Karpas-422 (cell line): ENCODE results near the gene CXCL8. TPM values are rescaled to one million over a fixed set of nuclear protein-coding genes. Genes with fewer than 3 reads are reported as not detected.

Source experiments
- DNase-seq: peaks from one replicate; pipeline ENCODE4 v3.0.0-alpha.2; 2015
- H2AFZ ChIP-seq: fragments of 200-600 bp; sonication (generic); 2 replicates; pipeline ENCODE4 v1.6.1; 2014; ENCODE audit warnings: antibody characterized with exemption, low read length, mixed read lengths
- H3K27ac ChIP-seq: fragments of 200-600 bp; sonication (generic); 2 replicates; pipeline ENCODE4 v1.5.1; 2014; ENCODE audit warnings: mild to moderate bottlenecking, low read length, moderate library complexity
- H3K27me3 ChIP-seq: fragments of 200-600 bp; sonication (generic); 2 replicates; pipeline ENCODE4 v1.6.1; 2014; ENCODE audit warnings: low read length, mixed read lengths
- H3K36me3 ChIP-seq: fragments of 200-600 bp; sonication (generic); 2 replicates; pipeline ENCODE4 v1.6.1; 2014; ENCODE audit warnings: low read length, mixed read lengths; ENCODE audit not compliant: insufficient read depth
- H3K4me1 ChIP-seq: fragments of 200-600 bp; sonication (generic); 2 replicates; pipeline ENCODE4 v1.6.1; 2014; ENCODE audit warnings: mild to moderate bottlenecking, low read length, mixed read lengths
- H3K4me2 ChIP-seq: fragments of 200-600 bp; sonication (generic); 2 replicates; pipeline ENCODE4 v1.6.1; 2014; ENCODE audit warnings: low read length, low read depth, mild to moderate bottlenecking; ENCODE audit not compliant: poor library complexity, severe bottlenecking
- H3K4me3 ChIP-seq: fragments of 200-600 bp; sonication (generic); 2 replicates; pipeline ENCODE4 v1.5.1; 2014; ENCODE audit warnings: mild to moderate bottlenecking, antibody characterized with exemption, low read length, mixed read lengths
- H3K79me2 ChIP-seq: fragments of 200-600 bp; sonication (generic); 2 replicates; pipeline ENCODE4 v1.6.1; 2014; ENCODE audit warnings: mild to moderate bottlenecking, low read length, mixed read lengths
- H3K9ac ChIP-seq: fragments of 200-600 bp; sonication (generic); 2 replicates; pipeline ENCODE4 v1.6.0; 2014; ENCODE audit warnings: low read length
- H3K9me2 ChIP-seq: fragments of 200-600 bp; sonication (generic), shearing (Covaris generic); replicated peaks from 2 replicates; pipeline ENCODE4 v1.6.0; 2014; ENCODE audit warnings: mild to moderate bottlenecking, low read length, moderate library complexity; ENCODE audit not compliant: insufficient read depth
- H3K9me3 ChIP-seq: fragments of 300-700, 200-600 bp; sonication (generic); 2 replicates; pipeline ENCODE4 v1.6.1; 2014; ENCODE audit warnings: low read length, mixed read lengths
- H4K20me1 ChIP-seq: fragments of 200-600 bp; sonication (generic); 2 replicates; pipeline ENCODE4 v1.6.1; 2014; ENCODE audit warnings: mild to moderate bottlenecking, antibody characterized with exemption, low read length, low read depth; ENCODE audit not compliant: insufficient read depth
- total RNA-seq: library from RNA; depleted of rRNA; stranded (reverse); fragments of >200 nt; shearing (Covaris generic); gene quantifications from 2 replicates; pipeline ENCODE4 v1.2.3, GENCODE V29; 2014; ENCODE audit warnings: low replicate concordance

Gene CXCL8
- total RNA-seq, 1 experiment from 2014 or later = not detected

GRCh38 chr4:73742490-73743160 is 2.3 kb downstream of the CXCL8 start:
- no peak overlapping the region for H3K4me3 ChIP-seq
- H3K9me3 ChIP-seq = no peaks in the 10 kb centered on the region
- H3K36me3 ChIP-seq = no peaks in the 10 kb centered on the region
- H3K9me2 ChIP-seq = no peaks in the 10 kb centered on the region
- H3K27me3 ChIP-seq = no peaks in the 10 kb centered on the region
- H2AFZ ChIP-seq = no peak overlapping the region
- H3K27ac ChIP-seq = no peak overlapping the region
- H3K9ac ChIP-seq = no peak overlapping the region
- H3K79me2 ChIP-seq = no peaks in the 10 kb centered on the region
- no peaks in the 10 kb centered on the region for H4K20me1 ChIP-seq
- H3K4me2 ChIP-seq = no peak overlapping the region
- H3K4me1 ChIP-seq = no peaks in the 10 kb centered on the region
- DNase-seq = no peak

- H3K9ac ChIP-seq = no peak overlapping the region
- no peaks in the 10 kb centered on the region for H3K9me3 ChIP-seq
- no peak overlapping the region for H3K4me3 ChIP-seq
- no peak overlapping the region for H2AFZ ChIP-seq
- no peaks in the 10 kb centered on the region for H3K79me2 ChIP-seq
- no peaks in the 10 kb centered on the region for H3K27me3 ChIP-seq
- no peak overlapping the region for H3K4me2 ChIP-seq
- H4K20me1 ChIP-seq = no peaks in the 10 kb centered on the region
- no peaks in the 10 kb centered on the region for H3K9me2 ChIP-seq
- H3K4me1 ChIP-seq = no peaks in the 10 kb centered on the region
- no peak overlapping the region for H3K27ac ChIP-seq
- no peak for DNase-seq
- no peaks in the 10 kb centered on the region for H3K36me3 ChIP-seq
These were observed 2.9 kb downstream of the CXCL8 start for GRCh38 chr4:73743281-73743680.

GRCh38 chr4:73743795-73744194 is 3.4 kb downstream of the CXCL8 start:
- Histone ChIP-seq H3K9me2 (no peaks in the 10 kb centered on the region), H3K9me3 (no peaks in the 10 kb centered on the region), H3K27me3 (no peaks in the 10 kb centered on the region), H3K4me1 (no peaks in the 10 kb centered on the region), H3K79me2 (no peaks in the 10 kb centered on the region), H3K36me3 (no peaks in the 10 kb centered on the region), H2AFZ (no peak overlapping the region), H3K27ac (no peak overlapping the region), H3K4me3 (no peak overlapping the region), H3K4me2 (no peak overlapping the region), H3K9ac (no peak overlapping the region), H4K20me1 (no peaks in the 10 kb centered on the region)
- DNase-seq = no peak

- no peaks in the 10 kb centered on the region for H4K20me1 ChIP-seq
- no peaks in the 10 kb centered on the region for H3K27me3 ChIP-seq
- H2AFZ ChIP-seq = no peak overlapping the region
- no peaks in the 10 kb centered on the region for H3K9me2 ChIP-seq
- H3K4me1 ChIP-seq = no peaks in the 10 kb centered on the region
- no peak overlapping the region for H3K4me2 ChIP-seq
- no peaks in the 10 kb centered on the region for H3K9me3 ChIP-seq
- no peak overlapping the region for H3K27ac ChIP-seq
- H3K79me2 ChIP-seq = no peaks in the 10 kb centered on the region
- H3K36me3 ChIP-seq = no peaks in the 10 kb centered on the region
- no peak overlapping the region for H3K9ac ChIP-seq
- H3K4me3 ChIP-seq = no peak overlapping the region
- no peak for DNase-seq
These were observed 3.8 kb downstream of the CXCL8 start for GRCh38 chr4:73744203-73744602.

- Histone ChIP-seq H3K4me2 (no peak overlapping the region), H2AFZ (no peak overlapping the region), H4K20me1 (no peaks in the 10 kb centered on the region), H3K36me3 (no peaks in the 10 kb centered on the region), H3K4me1 (no peaks in the 10 kb centered on the region), H3K9ac (no peak overlapping the region), H3K79me2 (no peaks in the 10 kb centered on the region), H3K9me3 (no peaks in the 10 kb centered on the region), H3K27me3 (no peaks in the 10 kb centered on the region), H3K27ac (no peak overlapping the region), H3K4me3 (no peak overlapping the region), H3K9me2 (no peaks in the 10 kb centered on the region)
- DNase-seq = no peak
These were observed 10.4 kb downstream of the CXCL8 start for GRCh38 chr4:73750730-73751129.

- H2AFZ ChIP-seq = no peak overlapping the region
- DNase-seq = no peak
These were observed 10.8 kb downstream of the CXCL8 start for GRCh38 chr4:73751166-73751565.

GRCh38 chr4:73751830-73752229 is 11.5 kb downstream of the CXCL8 start:
- Histone ChIP-seq H3K79me2 (no peaks in the 10 kb centered on the region), H3K4me1 (no peaks in the 10 kb centered on the region), H3K4me3 (no peak overlapping the region), H3K36me3 (no peaks in the 10 kb centered on the region), H3K27ac (no peak overlapping the region), H3K4me2 (no peak overlapping the region), H3K27me3 (no peaks in the 10 kb centered on the region), H2AFZ (no peak overlapping the region), H3K9me2 (no peaks in the 10 kb centered on the region), H4K20me1 (no peaks in the 10 kb centered on the region), H3K9ac (no peak overlapping the region), H3K9me3 (no peaks in the 10 kb centered on the region)
- no peak for DNase-seq

More at GRCh38 chr4:73751166-73751565, 10.8 kb downstream of the CXCL8 start:
- Histone ChIP-seq H3K9ac (no peak overlapping the region), H3K4me1 (no peaks in the 10 kb centered on the region), H3K4me3 (no peak overlapping the region), H3K27ac (no peak overlapping the region), H3K4me2 (no peak overlapping the region), H3K79me2 (no peaks in the 10 kb centered on the region), H3K9me3 (no peaks in the 10 kb centered on the region), H3K27me3 (no peaks in the 10 kb centered on the region), H3K36me3 (no peaks in the 10 kb centered on the region), H4K20me1 (no peaks in the 10 kb centered on the region), H3K9me2 (no peaks in the 10 kb centered on the region)

- Histone ChIP-seq H4K20me1 (no peaks in the 10 kb centered on the region), H3K27ac (no peak overlapping the region), H3K9me3 (no peaks in the 10 kb centered on the region), H3K79me2 (no peaks in the 10 kb centered on the region), H3K36me3 (no peaks in the 10 kb centered on the region), H3K4me2 (no peak overlapping the region), H3K9ac (no peak overlapping the region), H3K4me1 (no peaks in the 10 kb centered on the region), H3K4me3 (no peak overlapping the region), H3K9me2 (no peaks in the 10 kb centered on the region), H2AFZ (no peak overlapping the region), H3K27me3 (no peaks in the 10 kb centered on the region)
- no peak for DNase-seq
These were observed 12.1 kb downstream of the CXCL8 start for GRCh38 chr4:73752424-73752823.
